B cell (primary cell): ENCODE results near the gene MSH2. TPM values are rescaled to one million over a fixed set of nuclear protein-coding genes. Genes with fewer than 3 reads are reported as not detected.
"Not testable (repeated sequence)": the region's sequence is repeated elsewhere in the genome, so short reads cannot be mapped to it uniquely, and the experiment has no call there.

Experiments used
- ATAC-seq: fragments of 200-7000 bp; cut with Tn5 transposase; one replicate; pipeline ENCODE4 v1.10.0; 2021; ENCODE audit warnings: low read depth, mild to moderate bottlenecking, moderate number of reproducible peaks, moderate library complexity
- CTCF ChIA-PET: fragments of 350-600 bp; sonication (Branson Sonifier 250); formaldehyde crosslinking; loops from one replicate; lab custom pipeline; 2021; ENCODE audit warnings: antibody characterized with exemption, inconsistent platforms; lab: Charles Lee
- POLR2A ChIA-PET: fragments of 350-600 bp; sonication (Branson Sonifier 250); formaldehyde crosslinking; loops from one replicate; lab custom pipeline; 2021; ENCODE audit warnings: antibody characterized with exemption; lab: Charles Lee
- DNase-seq: peaks from one replicate; pipeline ENCODE4 v3.0.0; 2013
- H2AFZ ChIP-seq: 2 replicates; pipeline ENCODE4 v1.6.1; 2012; ENCODE audit warnings: mild to moderate bottlenecking, low read depth, low read length; ENCODE audit not compliant: insufficient read depth, poor library complexity, severe bottlenecking
- H3K27ac ChIP-seq, 2 donors: 1 replicate in 1 of 2; 2 replicates in 1 of 2; pipeline ENCODE4 v1.5.1; 2012 to 2013; ENCODE audit warnings: low read length in 2 of 2, mild to moderate bottlenecking in 2 of 2, moderate library complexity in 1 of 2
- H3K27me3 ChIP-seq, 4 experiments: fragments of 200-600 bp in 1 of 4; sonication (generic) in 1 of 4; replicated peaks in 1 of 4; 1 replicate in 2 of 4; 2 replicates in 2 of 4; pipeline versions ENCODE4 v1.6.1 to v1.7.0; 2013 to 2016; ENCODE audit warnings: low read length in 3 of 4, mild to moderate bottlenecking in 2 of 4, mixed read lengths in 1 of 4, moderate library complexity in 1 of 4; ENCODE audit not compliant: insufficient read depth in 4 of 4, control insufficient read depth in 3 of 4; ENCODE audit errors: control extremely low read depth in 1 of 4
- H3K36me3 ChIP-seq, 2 experiments: replicated peaks in 1 of 2; 1 replicate in 1 of 2; 2 replicates in 1 of 2; pipeline versions ENCODE4 v1.6.1 to v1.7.1; 2013; ENCODE audit warnings: low read length in 1 of 2; ENCODE audit not compliant: insufficient read depth in 2 of 2, control insufficient read depth in 1 of 2; ENCODE audit errors: control extremely low read depth in 1 of 2, extremely low read depth in 1 of 2
- H3K4me1 ChIP-seq, 2 donors: fragments of 200-600 bp in 1 of 2; sonication (generic) in 1 of 2; 1 replicate in 1 of 2; 2 replicates in 1 of 2; pipeline versions ENCODE4 v1.5.1 to v1.6.1; 2013 to 2017; ENCODE audit warnings: low read length in 2 of 2; ENCODE audit not compliant: control insufficient read depth in 2 of 2, insufficient read depth in 2 of 2
- H3K4me2 ChIP-seq: replicated peaks from 2 replicates; pipeline ENCODE3; 2012; ENCODE audit warnings: mild to moderate bottlenecking, low read depth, low read length; ENCODE audit not compliant: poor library complexity, severe bottlenecking
- H3K4me3 ChIP-seq, 5 experiments: fragments of 200-600 bp in 1 of 5; sonication (generic) in 1 of 5; 1 replicate in 3 of 5; 2 replicates in 2 of 5; pipeline versions ENCODE4 v1.5.1 to v1.7.0; 2011 to 2016; ENCODE audit warnings: low read length in 4 of 5, mild to moderate bottlenecking in 4 of 5, low read depth in 2 of 5, control low read depth in 1 of 5, moderate library complexity in 1 of 5; ENCODE audit not compliant: insufficient read depth in 1 of 5; ENCODE audit errors: control extremely low read depth in 1 of 5, extremely low read depth in 1 of 5
- H3K79me2 ChIP-seq: fragments of 200-600 bp; sonication (generic); one replicate; pipeline ENCODE4 v1.6.0; 2016; ENCODE audit warnings: low read length; ENCODE audit not compliant: control insufficient read depth, insufficient read depth
- H3K9ac ChIP-seq: fragments of 200-600 bp; sonication (generic); 2 replicates; pipeline ENCODE4 v1.6.1; 2017; ENCODE audit warnings: mild to moderate bottlenecking, low read length, moderate library complexity
- H3K9me3 ChIP-seq, 3 donors: one replicate each; pipeline versions ENCODE4 v1.6.1 to v1.7.1; 2013; ENCODE audit warnings: low read length in 2 of 3; ENCODE audit not compliant: control insufficient read depth in 2 of 3, insufficient read depth in 1 of 3; ENCODE audit errors: control extremely low read depth in 1 of 3
- H4K20me1 ChIP-seq: 2 replicates; pipeline ENCODE4 v1.6.0; 2012; ENCODE audit warnings: mild to moderate bottlenecking, low read length; ENCODE audit not compliant: insufficient read depth, control insufficient read depth, poor library complexity, severe bottlenecking
- H3K27ac Mint-ChIP-seq: one replicate; pipeline ENCODE4 v1.8.0; 2021; ENCODE audit warnings: mixed read lengths
- H3K27me3 Mint-ChIP-seq: one replicate; pipeline ENCODE4 v1.8.0; 2021; ENCODE audit warnings: mixed read lengths
- H3K4me1 Mint-ChIP-seq: one replicate; pipeline ENCODE4 v1.8.0; 2021; ENCODE audit warnings: mixed read lengths
- H3K4me3 Mint-ChIP-seq: one replicate; pipeline ENCODE4 v1.8.0; 2021; ENCODE audit warnings: mixed read lengths
- H3K9me3 Mint-ChIP-seq: one replicate; pipeline ENCODE4 v1.8.0; 2022; ENCODE audit warnings: mixed read lengths; ENCODE audit not compliant: insufficient read depth
- EZH2 ChIP-seq: IDR thresholded peaks from 2 replicates; pipeline ENCODE4 v1.6.1; 2012; ENCODE audit warnings: borderline replicate concordance, low read depth, mild to moderate bottlenecking, moderate library complexity, low read length; ENCODE audit not compliant: insufficient read depth, poor library complexity, severe bottlenecking
- WGBS: methylation state at CpG from one replicate; pipeline ENCODE4 v1.1.5; 2013; ENCODE audit warnings: missing lambda C conversion rate; ENCODE audit not compliant: insufficient coverage; 5-methylcytosine and 5-hydroxymethylcytosine counted together
- intact Hi-C: fragments of 100-400 bp; cut with micrococcal nuclease; formaldehyde crosslinking; loops from one replicate; pipeline ENCODE4 v1.10.0; 2022
- polyA plus RNA-seq: library from polyadenylated mRNA; depleted of rRNA; stranded (reverse); fragments of >200 nt; gene quantifications from 2 replicates; pipeline ENCODE4 v1.2.3, GENCODE V29; 2012
- total RNA-seq, 2 donors: library from RNA; stranded (reverse); fragments of 120-200 nt in 1 of 2; gene quantifications; 1 replicate in 1 of 2; 2 replicates in 1 of 2; pipeline versions ENCODE4 v1.2.3 to v1.2.4, GENCODE V29; 2013 to 2022
- TF ChIP-seq, protein P1 (sequence below): fragments of 200-600 bp; IDR thresholded peaks from one replicate; pipeline ENCODE4 v1.8.0; 2022; ENCODE audit warnings: antibody characterized with exemption, mild to moderate bottlenecking

Gene MSH2
- total and polyA plus RNA-seq, 2 donors (not counting 1 experiment from before 2014, with no cell fraction given): 7.4 to 21.9 TPM

GRCh38 chr2:47451790-47452189 is 48.8 kb downstream of the MSH2 start:
- Mint-ChIP-seq H3K4me3 (no peak overlapping the region), H3K27ac (no peak overlapping the region), H3K4me1 (no peaks in the 10 kb centered on the region), H3K27me3 (no peaks in the 10 kb centered on the region), H3K9me3 (no peaks in the 10 kb centered on the region)
- Histone ChIP-seq H4K20me1 (no peaks in the 10 kb centered on the region), H3K27me3 (no peaks in the 10 kb centered on the region), H3K79me2 (peaks cover 4% of the 10 kb centered on the region), H3K27ac (no peak overlapping the region), H3K4me3 (no peak overlapping the region), H3K9ac (no peak overlapping the region), H3K4me2 (no peak overlapping the region), H2AFZ (no peak overlapping the region), H3K36me3 (peaks cover 3 to 12% of the 10 kb centered on the region in 2 experiments), H3K9me3 (no peaks in the 10 kb centered on the region), H3K4me1 (no peaks in the 10 kb centered on the region)
- ChIA-PET CTCF (no interaction called here), POLR2A (no interaction called here)
- no peak for ATAC-seq
- TF ChIP-seq EZH2: no peak
- TF ChIP-seq, protein P1, sequence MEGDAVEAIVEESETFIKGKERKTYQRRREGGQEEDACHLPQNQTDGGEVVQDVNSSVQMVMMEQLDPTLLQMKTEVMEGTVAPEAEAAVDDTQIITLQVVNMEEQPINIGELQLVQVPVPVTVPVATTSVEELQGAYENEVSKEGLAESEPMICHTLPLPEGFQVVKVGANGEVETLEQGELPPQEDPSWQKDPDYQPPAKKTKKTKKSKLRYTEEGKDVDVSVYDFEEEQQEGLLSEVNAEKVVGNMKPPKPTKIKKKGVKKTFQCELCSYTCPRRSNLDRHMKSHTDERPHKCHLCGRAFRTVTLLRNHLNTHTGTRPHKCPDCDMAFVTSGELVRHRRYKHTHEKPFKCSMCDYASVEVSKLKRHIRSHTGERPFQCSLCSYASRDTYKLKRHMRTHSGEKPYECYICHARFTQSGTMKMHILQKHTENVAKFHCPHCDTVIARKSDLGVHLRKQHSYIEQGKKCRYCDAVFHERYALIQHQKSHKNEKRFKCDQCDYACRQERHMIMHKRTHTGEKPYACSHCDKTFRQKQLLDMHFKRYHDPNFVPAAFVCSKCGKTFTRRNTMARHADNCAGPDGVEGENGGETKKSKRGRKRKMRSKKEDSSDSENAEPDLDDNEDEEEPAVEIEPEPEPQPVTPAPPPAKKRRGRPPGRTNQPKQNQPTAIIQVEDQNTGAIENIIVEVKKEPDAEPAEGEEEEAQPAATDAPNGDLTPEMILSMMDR: no peak
- intact Hi-C loops: no loop called here
- no peak for DNase-seq

DNA sequence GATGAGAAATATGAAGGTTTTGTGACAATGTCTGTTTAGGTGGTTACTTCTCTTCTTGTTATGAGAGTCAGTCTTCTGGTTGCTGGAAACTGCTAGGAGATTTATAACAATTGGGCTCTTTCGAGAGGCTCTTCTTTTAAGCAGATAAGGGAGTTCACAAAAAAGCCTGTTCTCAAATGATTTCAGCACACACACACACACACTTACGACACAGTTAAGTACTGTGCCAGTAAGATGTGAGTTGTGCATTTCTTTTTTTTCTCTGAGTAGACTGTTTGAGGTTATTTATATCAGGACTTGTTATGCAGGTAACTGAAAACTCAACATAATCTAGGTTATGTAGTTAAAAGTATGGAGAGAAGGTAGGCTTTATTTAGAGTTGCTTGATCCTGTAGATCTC is 49.8 kb downstream of the MSH2 start:
- Histone ChIP-seq H3K36me3 (peaks cover 1 to 12% of the 10 kb centered on the region in 2 experiments), H3K27me3 (no peaks in the 10 kb centered on the region), H3K9me3 (peaks cover 0 to 4% (median 0%) of the 10 kb centered on the region in 3 donors), H4K20me1 (no peaks in the 10 kb centered on the region), H3K4me1 (peaks cover 0 to 3% of the 10 kb centered on the region in 2 donors), H3K27ac (no peak overlapping the region), H3K4me3 (no peak overlapping the region), H2AFZ (no peak overlapping the region), H3K79me2 (no peaks in the 10 kb centered on the region), H3K4me2 (no peak overlapping the region), H3K9ac (no peak overlapping the region)
- Mint-ChIP-seq H3K4me3 (no peak overlapping the region), H3K4me1 (peaks cover 4% of the 10 kb centered on the region), H3K27me3 (no peaks in the 10 kb centered on the region), H3K27ac (no peak overlapping the region), H3K9me3 (no peaks in the 10 kb centered on the region)
- ChIA-PET CTCF (no interaction called here), POLR2A (no interaction called here)
- intact Hi-C loops: no loop called here
- ATAC-seq (no peak), DNase-seq (no peak)
- WGBS: no CpG with 5 or more reads among the region's 2 CpGs
- no peak for TF ChIP-seq EZH2
- TF ChIP-seq, protein P1: no peak

GRCh38 chr2:47454818-47455217 is 51.9 kb downstream of the MSH2 start:
- POLR2A ChIA-PET, H3K4me2 ChIP-seq, H3K4me3 ChIP-seq, ATAC-seq, H3K4me3 Mint-ChIP-seq, H3K4me1 ChIP-seq, H3K36me3 ChIP-seq, H3K79me2 ChIP-seq, H3K27me3 ChIP-seq, H3K27ac ChIP-seq, H4K20me1 ChIP-seq, DNase-seq, CTCF ChIA-PET, H3K4me1 Mint-ChIP-seq, H3K9ac ChIP-seq, intact Hi-C loops, H2AFZ ChIP-seq, H3K27ac Mint-ChIP-seq, H3K9me3 Mint-ChIP-seq, H3K27me3 Mint-ChIP-seq, H3K9me3 ChIP-seq: not testable (repeated sequence)
- 100% methylated on average over 1 of the region's 5 CpGs for WGBS
